Osteoblast (primary cell): Measurements from ENCODE around the gene WDFY4. TPM values are rescaled to one million over a fixed set of nuclear protein-coding genes. Genes with fewer than 3 reads are reported as not detected.

Source experiments
- DNase-seq: peaks from one replicate; pipeline ENCODE4 v3.0.0; 2011; ENCODE audit warnings: low spot score, mixed read lengths; ENCODE audit not compliant: insufficient read length; ENCODE audit errors: missing footprints
- H2AFZ ChIP-seq: 2 replicates; pipeline ENCODE4 v1.6.0; 2011; ENCODE audit warnings: mild to moderate bottlenecking, low read length
- H3K27ac ChIP-seq: 2 replicates; pipeline ENCODE4 v1.5.1; 2011; ENCODE audit warnings: mild to moderate bottlenecking, low read depth, low read length, moderate library complexity
- H3K27me3 ChIP-seq: 2 replicates; pipeline ENCODE4 v1.6.0; 2012; ENCODE audit warnings: mild to moderate bottlenecking, control low read depth, inconsistent platforms, low read length, moderate library complexity; ENCODE audit not compliant: insufficient read depth
- H3K36me3 ChIP-seq: 2 replicates; pipeline ENCODE4 v1.5.1; 2011; ENCODE audit warnings: mild to moderate bottlenecking, low read length, control low read depth, moderate library complexity; ENCODE audit not compliant: insufficient read depth
- H3K4me1 ChIP-seq: 2 replicates; pipeline ENCODE4 v1.5.1; 2011; ENCODE audit warnings: mild to moderate bottlenecking, low read length, control low read depth, moderate library complexity; ENCODE audit not compliant: insufficient read depth
- H3K4me2 ChIP-seq: 2 replicates; pipeline ENCODE4 v1.6.0; 2011; ENCODE audit warnings: mild to moderate bottlenecking, low read length; ENCODE audit not compliant: insufficient read depth
- H3K4me3 ChIP-seq: fragments of 200-600 bp; sonication (generic); 3 replicates; pipeline ENCODE4 v1.5.1; 2012; ENCODE audit warnings: mild to moderate bottlenecking, low read length, inconsistent platforms; ENCODE audit not compliant: insufficient read depth
- H3K79me2 ChIP-seq: 2 replicates; pipeline ENCODE4 v1.6.0; 2012; ENCODE audit warnings: mild to moderate bottlenecking, low read length, control low read depth, inconsistent platforms; ENCODE audit not compliant: insufficient read depth
- H3K9me3 ChIP-seq: 2 replicates; pipeline ENCODE4 v1.5.1; 2011; ENCODE audit warnings: low read depth, low read length, control low read depth
- H4K20me1 ChIP-seq: 2 replicates; pipeline ENCODE4 v1.6.0; 2012; ENCODE audit warnings: mild to moderate bottlenecking, low read length, control low read depth; ENCODE audit not compliant: insufficient read depth
- total RNA-seq: library from RNA; depleted of rRNA; stranded (reverse); fragments of >200 nt; gene quantifications from 2 replicates; pipeline ENCODE4 v1.2.3, GENCODE V29; 2012
- TF ChIP-seq, protein P1 (sequence below): IDR thresholded peaks from 2 replicates; pipeline ENCODE4 v1.5.1; 2011; ENCODE audit warnings: mild to moderate bottlenecking, low read depth, low read length, moderate library complexity; ENCODE audit errors: extremely low read depth

Gene WDFY4
- total RNA-seq, 1 donor = 0.36 TPM

DNA sequence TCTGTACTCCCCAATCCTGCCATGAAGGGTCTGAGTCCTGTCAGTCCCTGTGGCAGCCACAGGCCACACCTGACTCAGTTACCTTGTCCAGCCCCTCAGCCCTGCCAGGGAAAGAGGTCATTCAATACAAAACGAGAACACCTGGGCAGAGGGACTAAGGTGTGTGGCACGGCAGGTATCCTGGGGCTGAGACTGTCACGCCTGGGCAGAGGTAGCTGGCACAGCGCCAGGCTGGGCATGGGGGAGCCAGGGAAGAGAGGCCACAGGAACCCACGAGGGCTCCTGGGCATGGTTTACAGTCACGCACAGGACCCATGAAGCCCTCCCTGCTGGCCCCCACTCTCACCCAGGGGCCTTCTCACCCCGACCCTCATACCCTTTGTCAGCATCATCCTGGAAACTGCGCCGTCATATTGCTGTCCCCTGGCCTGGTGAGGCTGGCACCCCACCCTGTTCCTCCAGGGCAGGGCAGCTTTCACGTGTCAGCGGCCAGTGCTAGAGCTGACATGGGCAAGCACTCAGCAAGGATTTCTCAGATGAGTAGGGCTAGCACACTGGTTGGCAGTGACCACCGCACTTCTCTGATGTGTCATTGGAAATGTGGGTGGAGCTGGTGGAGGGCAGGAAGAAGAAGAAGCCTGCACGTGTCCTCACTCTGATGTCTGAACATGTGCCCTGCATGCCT is 212.2 kb downstream of the WDFY4 start:
- Histone ChIP-seq H3K4me2 (no peak overlapping the region), H3K27ac (no peak overlapping the region), H3K9me3 (no peaks in the 10 kb centered on the region), H2AFZ (no peak overlapping the region), H3K4me1 (no peaks in the 10 kb centered on the region), H3K27me3 (peaks cover 3% of the 10 kb centered on the region), H4K20me1 (no peaks in the 10 kb centered on the region), H3K36me3 (no peaks in the 10 kb centered on the region), H3K4me3 (no peak overlapping the region), H3K79me2 (no peaks in the 10 kb centered on the region)
- TF ChIP-seq, protein P1, sequence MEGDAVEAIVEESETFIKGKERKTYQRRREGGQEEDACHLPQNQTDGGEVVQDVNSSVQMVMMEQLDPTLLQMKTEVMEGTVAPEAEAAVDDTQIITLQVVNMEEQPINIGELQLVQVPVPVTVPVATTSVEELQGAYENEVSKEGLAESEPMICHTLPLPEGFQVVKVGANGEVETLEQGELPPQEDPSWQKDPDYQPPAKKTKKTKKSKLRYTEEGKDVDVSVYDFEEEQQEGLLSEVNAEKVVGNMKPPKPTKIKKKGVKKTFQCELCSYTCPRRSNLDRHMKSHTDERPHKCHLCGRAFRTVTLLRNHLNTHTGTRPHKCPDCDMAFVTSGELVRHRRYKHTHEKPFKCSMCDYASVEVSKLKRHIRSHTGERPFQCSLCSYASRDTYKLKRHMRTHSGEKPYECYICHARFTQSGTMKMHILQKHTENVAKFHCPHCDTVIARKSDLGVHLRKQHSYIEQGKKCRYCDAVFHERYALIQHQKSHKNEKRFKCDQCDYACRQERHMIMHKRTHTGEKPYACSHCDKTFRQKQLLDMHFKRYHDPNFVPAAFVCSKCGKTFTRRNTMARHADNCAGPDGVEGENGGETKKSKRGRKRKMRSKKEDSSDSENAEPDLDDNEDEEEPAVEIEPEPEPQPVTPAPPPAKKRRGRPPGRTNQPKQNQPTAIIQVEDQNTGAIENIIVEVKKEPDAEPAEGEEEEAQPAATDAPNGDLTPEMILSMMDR = no peak
- no peak for DNase-seq

- H3K27me3 ChIP-seq = peaks cover 3% of the 10 kb centered on the region
- H3K36me3 ChIP-seq = no peaks in the 10 kb centered on the region
- no peak overlapping the region for H3K27ac ChIP-seq
- no peak overlapping the region for H3K4me2 ChIP-seq
- TF ChIP-seq, protein P1 = no peak
- no peaks in the 10 kb centered on the region for H3K4me1 ChIP-seq
- no peak overlapping the region for H3K4me3 ChIP-seq
- H4K20me1 ChIP-seq = no peaks in the 10 kb centered on the region
- no peaks in the 10 kb centered on the region for H3K79me2 ChIP-seq
- no peak for DNase-seq
- no peaks in the 10 kb centered on the region for H3K9me3 ChIP-seq
- H2AFZ ChIP-seq = no peak overlapping the region
Measured at GRCh38 chr10:48897441-48897790, 212.7 kb downstream of the WDFY4 start.

GRCh38 chr10:48898426-48898825 is 213.8 kb downstream of the WDFY4 start:
- Histone ChIP-seq H2AFZ (no peak overlapping the region), H3K9me3 (no peaks in the 10 kb centered on the region), H3K27ac (no peak overlapping the region), H3K4me3 (no peak overlapping the region), H3K36me3 (no peaks in the 10 kb centered on the region), H3K27me3 (peaks cover 3% of the 10 kb centered on the region), H3K4me2 (no peak overlapping the region), H3K4me1 (no peaks in the 10 kb centered on the region), H3K79me2 (no peaks in the 10 kb centered on the region), H4K20me1 (no peaks in the 10 kb centered on the region)
- no peak for DNase-seq
- TF ChIP-seq, protein P1 = no peak

DNA sequence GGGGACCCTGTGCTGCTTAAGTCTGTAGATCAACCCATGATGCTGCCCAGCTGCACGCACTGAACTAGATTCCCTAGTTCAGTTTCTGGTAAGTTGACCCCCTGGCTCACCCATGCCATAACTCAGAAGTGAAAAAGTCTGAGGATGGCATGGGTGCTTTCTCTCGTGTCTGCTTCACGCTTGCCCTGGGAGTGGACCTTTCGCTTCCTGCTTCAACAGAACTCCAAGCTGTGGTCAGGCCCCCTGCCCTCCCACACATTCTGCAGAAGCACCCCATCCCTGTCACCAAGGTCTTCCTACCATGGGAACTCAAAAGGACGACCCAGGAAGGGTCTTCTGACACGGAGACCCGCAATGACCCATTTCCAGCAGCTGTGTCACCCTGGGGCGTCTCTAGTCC is 215.1 kb downstream of the WDFY4 start:
- no peak overlapping the region for H3K4me2 ChIP-seq

More for the DNA sequence above, 215.1 kb downstream of the WDFY4 start:
- H3K27ac ChIP-seq = no peak overlapping the region
- no peaks in the 10 kb centered on the region for H3K36me3 ChIP-seq
- no peaks in the 10 kb centered on the region for H3K4me1 ChIP-seq
- H4K20me1 ChIP-seq = no peaks in the 10 kb centered on the region
- TF ChIP-seq, protein P1 = no peak
- H2AFZ ChIP-seq = no peak overlapping the region
- H3K9me3 ChIP-seq = no peaks in the 10 kb centered on the region
- no peak for DNase-seq
- no peaks in the 10 kb centered on the region for H3K79me2 ChIP-seq
- H3K27me3 ChIP-seq = peaks cover 3% of the 10 kb centered on the region
- no peak overlapping the region for H3K4me3 ChIP-seq
